Stimulated activated CD8-positive, alpha-beta memory T cell treated with anti-CD3 and anti-CD28 coated beads, Interleukin-12 subunit alpha, Interleukin-12 subunit beta, amount 100 ng/mL, for 24 hours (primary cell): ENCODE data around the gene SCRT2.

Source experiments
- DNase-seq: peaks from one replicate; pipeline ENCODE4 v3.0.0-alpha.2; 2020; ENCODE audit errors: extremely low read depth

SCRT2 gene

DNA sequence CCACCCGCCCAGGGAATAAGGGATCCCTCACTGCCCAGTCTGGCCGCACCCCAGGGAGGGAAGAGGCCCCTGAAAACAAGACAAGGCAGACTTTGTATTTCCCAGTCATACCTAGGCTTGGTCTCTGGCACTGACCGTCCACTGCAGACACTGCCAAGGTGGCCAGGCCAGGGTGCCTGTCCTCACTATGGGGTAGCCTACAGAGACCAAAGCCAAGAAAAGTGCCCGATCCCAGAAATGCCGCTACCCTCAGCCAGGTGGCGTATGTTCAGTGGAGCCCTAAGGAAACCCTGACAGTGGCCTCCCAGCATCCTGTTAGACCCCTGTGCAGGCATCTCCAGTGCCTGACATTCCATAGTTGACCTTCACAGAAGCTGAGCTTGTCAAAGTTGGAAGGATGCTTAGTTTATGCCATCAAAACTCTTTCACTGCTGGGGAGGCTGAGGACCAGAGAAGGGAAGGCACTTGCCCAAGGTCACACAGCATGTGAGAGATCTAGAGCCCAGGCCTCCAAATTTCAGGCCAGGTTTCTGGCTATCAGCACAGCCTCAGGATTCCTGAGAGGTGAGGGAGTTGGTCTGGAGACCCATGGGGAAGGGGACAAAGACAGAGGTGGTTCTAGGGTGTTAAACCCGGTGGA lies 2.5 kb downstream of the SCRT2 start:
- DNase-seq = no peak

DNA sequence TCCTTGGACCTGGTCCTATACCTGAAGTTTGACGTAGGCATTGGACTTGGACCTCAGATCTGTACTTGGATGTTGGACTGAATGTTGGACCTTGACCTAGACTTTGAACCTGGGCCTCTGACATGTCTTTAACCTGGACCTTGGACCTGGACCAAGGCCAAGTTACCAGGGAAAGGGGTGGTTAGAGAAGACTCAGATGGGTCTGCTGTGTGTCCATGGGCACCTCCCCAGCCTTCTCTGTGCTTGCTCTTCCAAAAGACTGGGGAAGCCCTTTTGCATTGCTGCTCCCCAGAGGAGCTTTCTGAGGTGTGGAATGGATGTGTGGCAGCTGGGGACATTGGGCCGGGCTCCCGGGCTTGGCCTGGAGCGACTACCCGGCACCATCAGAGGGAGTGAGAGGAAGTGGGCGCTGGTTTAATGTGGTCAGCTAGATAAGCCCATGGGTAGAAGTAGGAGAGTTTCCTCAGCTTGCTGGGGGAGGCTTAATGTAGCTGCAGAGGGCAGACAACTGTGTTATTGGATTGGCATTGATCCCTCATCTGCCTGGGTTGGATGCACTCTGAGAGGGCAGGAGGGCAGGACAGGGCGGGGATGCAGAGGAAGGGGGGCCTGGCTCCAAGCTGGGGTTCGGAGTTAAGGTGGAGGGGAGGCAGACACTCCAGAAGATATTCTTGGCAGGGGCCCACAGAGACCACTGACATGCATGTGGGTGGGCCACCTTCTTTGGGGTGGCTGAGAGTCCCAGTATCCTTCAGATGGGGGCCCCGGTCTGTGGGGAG lies 4.2 kb downstream of the SCRT2 start:
- DNase-seq = no peak

DNA sequence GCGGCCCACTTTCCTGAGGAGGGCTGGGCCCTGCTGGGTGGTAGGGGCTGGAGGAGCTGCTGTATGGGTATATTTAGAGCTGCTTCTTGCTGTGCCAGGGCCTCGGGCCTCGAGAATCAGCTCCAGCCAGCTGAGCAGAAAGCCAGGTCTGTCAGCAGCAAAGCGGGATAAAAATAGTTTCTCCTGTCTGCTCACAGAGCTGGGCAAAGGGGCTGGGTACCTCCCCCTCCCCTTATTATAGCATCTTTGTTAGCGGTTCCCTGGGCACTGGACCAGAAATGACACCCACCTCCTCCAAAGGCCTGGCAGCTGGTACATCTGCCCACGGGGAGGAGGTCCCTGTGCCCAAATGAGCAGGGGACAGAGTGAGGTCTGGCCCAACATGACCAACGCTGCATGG lies 6.0 kb downstream of the SCRT2 start:
- no peak for DNase-seq

DNA sequence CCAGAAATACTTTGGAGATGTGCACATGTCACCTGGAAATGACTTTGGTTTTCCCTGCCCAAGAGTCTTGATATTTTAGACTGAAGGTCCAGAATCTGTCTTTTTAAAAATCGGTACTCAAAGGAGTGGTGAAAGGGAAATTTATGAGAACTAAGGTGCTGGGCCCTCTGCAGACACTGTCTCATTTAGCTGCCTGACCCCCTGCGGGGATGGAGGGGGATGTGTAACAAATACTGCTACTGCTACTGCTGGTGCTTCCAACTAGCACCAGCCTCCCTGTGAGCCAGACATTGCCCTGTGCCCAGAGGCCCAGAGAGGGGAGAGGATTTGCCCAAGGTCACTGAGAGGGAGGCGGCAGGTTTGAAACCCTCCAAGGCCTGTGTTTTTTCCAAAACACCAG lies 7.0 kb downstream of the SCRT2 start:
- no peak for DNase-seq

DNA sequence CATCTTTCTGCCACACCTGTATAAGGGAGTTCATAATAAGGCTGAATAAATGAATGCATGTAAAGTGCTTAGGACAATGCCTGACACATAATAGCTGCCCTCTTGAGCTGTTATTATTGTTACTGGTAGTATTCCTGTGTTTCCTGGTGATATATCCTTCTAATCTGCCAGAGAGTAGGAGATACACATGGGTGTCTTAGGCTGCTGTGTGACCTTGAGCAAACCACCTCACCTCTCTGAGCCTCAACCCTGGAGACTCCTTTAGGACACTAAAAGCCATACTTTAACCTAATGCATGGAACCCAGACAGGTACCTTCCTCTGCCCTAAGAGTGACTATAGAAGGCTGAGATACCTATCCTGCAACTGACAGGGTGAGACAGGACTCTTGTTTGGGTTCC lies 7.6 kb downstream of the SCRT2 start:
- DNase-seq = no peak

DNA sequence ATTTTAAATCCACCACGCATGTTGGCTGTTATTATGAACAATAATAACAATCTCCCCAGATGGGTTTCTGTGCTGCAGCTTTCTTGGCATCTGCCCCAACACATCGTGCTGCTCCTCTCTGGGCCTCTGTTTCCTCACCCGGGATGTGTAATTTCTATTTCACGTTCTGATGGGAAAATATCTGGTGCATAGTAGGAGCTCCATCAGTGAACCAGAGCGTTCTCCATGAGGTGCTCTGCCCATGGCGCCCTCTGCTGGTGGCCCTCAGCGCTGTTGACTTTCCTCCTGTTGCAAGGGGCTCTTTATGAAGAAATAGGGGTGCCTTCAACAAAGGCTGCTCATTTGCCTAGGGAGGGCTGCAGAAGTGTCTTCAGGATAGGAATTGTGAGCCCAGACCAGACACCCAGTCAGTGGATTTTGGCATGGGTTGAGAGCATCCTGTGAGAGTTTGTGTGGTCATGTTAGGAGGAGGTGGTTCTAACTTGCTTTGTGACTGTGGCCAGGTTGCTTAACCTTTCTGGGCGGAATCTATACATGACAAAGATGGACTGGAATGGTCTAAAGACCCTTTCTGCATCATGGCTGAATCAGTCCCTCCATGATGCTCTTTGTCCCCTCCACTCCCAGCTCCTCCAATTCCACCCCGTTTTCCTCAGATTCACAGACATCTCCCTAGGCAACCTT lies 8.1 kb downstream of the SCRT2 start:
- DNase-seq = no peak

DNA sequence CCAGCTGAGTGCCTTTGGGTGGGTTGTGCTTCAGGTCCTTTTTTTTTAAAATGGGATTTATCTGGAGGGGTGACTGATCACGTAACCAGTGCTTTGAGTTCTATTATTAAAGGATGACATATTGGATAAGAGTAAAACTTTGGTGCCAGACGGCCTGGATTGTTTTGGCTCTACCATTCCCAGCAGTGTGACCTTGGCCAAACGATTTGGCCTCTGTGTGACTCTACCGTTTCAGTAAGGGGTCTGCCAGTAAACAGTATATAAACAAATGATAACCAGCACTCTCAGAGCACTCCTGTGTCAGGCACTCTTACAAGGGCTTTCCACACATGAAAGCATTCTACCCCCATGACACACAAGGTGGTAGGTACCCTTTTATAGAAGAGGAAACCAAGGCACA lies 8.7 kb downstream of the SCRT2 start:
- DNase-seq = no peak

DNA sequence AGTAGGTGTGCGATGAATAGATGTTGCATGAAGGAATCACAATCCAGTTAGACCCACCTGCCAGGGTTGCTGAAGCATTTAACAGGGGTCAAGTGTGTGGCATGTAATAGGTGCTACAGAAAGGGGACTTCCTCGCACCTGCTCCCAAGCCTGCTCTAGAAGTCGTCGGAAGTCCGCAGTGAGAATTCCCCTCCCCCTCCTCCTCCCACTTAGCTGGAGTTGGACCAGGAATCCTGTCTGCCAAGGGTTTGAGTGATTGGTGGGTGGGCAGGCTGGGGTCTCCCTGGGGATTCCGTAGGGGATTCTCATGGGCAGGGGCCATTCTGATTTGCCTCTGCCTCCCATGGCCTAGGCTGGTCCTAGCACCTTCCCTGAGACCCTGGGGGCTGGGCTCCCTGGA lies 10.3 kb downstream of the SCRT2 start:
- no peak for DNase-seq

DNA sequence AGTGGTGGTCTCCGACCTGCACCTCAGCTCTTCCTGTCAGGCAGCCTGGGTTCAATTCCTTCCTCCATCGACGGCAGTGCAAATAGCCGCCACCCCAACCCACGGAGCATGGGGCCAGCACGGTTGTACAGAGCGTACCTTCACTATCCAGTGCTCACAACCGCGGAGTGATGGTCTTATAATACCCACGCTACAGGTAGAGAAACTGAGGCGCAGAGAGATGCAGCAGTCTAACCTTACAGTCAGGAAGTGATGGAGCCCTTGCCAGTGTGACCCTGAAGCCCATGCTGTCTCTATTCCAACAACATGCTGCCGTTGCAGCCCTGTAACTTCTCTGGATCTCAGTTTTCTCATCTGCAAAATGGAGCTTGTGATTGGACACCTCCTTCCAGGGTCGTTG lies 11.0 kb downstream of the SCRT2 start:
- no peak for DNase-seq

DNA sequence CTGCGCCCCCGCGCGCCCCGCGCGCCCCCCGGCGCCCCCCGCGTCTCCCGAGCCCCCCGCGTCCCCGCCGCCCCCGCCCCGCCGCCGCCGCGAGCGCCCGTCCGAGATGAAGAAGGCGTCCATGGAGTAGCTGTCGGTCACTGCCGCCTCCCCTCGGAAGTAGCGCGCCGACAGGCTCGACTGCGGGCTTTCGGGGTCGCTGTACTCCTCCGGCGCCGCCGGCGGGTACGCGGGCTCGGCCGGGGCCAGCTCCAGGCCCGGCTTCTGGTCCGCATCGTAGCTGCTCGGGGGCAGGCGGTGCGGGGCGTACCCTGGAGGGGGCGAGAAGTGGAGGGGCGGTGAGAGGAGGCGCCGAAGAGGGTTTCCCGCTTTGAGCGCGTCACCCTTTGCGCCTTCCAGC lies 11.5 kb downstream of the SCRT2 start:
- no peak for DNase-seq

DNA sequence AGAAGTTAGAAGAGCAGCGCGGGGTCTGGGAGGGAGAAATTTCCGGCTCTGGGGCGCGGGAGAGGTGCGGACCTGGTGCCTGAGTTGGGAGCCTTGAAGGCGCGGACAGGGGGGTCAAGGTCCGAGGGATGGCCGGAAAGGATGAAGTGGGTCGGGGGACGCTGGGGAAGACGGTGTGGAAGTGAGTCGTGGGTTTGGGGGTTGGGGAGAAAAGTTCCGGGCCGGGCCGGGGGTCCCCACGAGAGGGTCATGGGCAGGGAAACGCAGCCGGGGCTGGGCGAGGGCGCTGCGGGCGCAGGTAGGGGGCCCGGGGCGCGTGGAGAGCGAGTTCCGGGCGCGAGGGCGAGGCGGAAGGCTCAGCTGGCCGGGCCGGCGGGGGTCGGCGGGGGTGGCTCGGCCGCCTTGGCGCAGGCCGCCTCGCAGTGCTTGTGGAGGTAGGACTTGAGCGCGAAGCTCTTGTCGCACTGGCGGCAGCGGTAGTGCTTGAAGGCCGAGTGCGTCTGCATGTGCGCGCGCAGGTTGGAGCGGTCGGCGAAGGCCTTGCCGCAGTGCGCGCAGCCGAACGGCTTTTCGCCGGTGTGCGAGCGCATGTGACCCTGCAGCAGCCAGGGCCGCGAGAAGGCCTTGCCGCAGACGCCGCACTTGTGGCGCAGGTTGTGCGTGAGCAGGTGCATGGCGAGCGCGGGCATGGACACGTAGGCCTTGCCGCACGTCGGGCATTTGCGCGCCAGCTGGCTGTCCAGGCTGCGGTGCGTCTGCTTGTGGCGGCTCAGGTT lies 12.1 kb downstream of the SCRT2 start:
- DNase-seq = no peak

DNA sequence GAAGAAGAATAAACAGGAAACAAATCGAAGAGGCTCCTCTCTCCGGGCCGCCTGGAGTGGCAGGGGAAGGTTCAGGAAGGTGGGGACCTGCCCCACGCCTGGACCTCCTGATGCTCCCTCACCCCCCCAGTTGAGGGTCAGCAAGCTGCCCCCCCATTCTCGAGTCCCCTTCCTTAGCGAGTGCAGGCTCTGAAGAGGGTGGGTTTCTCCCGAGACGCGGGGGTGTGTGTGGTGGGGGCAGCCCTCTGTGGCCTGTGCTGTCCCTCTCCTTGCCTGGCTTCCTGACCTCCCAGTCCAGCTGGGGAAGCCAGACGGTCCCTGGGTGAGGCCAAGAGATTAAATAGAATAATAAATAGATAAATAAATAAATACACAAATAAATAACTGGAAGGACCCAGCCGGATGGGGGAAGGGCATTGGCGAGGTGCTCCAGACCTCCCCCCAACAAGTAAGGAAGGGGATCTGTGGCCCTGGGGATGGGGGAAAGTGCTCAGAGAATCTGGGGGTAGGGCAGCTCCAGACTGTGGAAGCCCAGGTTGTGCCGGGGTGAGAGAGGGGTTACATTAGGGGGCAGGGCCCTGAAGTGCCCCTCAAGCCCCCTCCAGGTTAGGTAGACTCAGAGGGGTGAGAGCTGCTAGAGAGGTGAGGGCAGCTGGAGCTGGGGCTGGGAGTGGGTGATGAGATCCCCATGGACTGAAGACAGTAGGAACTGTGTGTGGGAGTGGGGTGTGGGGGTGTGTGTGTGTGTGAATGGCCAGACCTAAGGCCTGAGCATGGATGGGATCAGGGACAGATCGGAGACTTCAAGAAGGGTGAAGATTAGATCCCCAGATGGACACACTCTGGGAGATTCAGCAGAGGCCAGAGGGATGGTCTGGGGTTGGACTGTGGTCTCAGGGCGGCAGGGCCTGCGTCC lies 13.1 kb downstream of the SCRT2 start:
- DNase-seq = no peak

DNA sequence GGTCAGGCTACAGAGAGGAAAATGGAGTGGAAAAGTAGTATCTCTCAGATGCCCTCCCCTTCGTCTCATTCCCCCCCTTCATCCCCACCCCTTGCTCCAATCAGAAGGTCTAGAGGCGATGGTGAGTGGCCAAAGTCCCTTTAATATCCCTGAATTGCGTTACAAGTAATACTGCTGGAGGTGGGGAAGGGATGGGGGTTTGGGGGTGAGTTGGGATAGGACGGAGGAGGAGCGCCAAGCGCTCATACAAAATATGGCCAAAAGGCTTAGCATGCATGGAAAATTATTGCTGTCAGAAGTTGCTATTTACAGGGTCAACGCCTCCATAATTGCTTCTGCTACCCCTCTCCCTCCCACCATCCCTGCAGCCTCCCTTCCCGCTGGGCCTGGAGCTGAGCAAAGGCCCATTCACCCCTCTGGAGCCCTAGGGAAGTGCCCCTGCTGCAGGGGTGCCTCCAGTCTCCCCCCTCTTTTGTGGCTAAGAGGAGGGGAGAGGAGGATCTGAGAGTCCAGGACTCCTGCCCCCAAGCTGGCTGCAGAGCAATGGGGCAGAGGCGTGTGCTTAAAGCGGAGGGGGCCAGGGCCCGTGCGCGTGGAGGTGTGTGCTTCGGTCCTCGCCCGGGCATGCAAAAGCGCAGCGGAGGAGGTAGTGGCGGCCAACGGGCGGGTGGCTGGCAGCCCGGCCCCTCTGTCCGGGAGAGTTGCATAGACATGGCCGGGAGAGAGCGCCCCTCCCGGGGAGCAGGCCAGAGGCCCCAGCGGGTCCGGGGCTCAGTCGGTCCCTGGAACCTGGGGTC lies 13.9 kb downstream of the SCRT2 start:
- no peak for DNase-seq

DNA sequence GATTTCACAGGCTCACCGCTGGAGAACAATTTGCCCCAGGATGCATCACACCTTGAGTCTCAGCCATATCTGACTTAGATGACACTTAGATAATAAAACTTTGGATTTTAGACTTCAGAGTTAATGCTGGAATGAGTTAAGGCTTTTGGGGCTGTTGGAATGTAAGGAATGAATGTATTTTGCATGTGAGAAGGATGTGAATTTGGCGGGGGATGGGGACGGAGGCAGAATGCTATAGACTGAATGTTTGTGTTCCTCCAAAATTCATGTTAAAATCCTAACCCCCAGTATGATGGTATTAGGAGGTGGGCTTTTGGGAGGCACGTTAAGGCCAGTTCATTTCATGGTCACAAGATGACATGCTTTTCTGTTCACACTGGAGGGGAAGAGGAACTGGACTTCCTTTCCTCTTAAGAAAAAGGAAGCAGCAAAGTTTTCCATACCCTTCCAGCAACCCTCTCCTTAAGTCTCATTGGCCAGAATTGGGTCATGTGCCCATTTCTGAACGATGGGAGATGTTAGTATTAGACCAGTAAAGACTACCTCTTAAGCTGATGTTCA lies 16.8 kb downstream of the SCRT2 start:
- no peak for DNase-seq

DNA sequence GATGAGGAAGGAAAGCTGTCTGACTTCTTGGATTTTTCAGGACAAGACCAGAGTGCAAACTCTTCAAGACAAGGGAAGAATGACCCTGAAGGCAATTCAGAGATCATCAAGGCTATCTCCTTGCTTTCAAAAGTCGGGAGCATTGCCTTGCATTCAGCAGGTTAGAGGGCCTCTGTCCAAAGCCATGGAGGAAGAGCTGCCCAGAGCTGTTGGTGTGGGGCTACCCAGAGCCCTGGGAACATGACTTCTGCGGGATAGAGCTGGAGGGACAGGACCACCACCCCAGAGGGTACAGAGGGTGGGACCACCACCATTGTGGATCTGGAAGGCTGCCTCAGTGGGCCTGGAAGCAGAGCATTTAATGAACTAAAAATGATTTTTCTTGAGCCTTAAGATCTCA lies 17.4 kb downstream of the SCRT2 start:
- DNase-seq = no peak

DNA sequence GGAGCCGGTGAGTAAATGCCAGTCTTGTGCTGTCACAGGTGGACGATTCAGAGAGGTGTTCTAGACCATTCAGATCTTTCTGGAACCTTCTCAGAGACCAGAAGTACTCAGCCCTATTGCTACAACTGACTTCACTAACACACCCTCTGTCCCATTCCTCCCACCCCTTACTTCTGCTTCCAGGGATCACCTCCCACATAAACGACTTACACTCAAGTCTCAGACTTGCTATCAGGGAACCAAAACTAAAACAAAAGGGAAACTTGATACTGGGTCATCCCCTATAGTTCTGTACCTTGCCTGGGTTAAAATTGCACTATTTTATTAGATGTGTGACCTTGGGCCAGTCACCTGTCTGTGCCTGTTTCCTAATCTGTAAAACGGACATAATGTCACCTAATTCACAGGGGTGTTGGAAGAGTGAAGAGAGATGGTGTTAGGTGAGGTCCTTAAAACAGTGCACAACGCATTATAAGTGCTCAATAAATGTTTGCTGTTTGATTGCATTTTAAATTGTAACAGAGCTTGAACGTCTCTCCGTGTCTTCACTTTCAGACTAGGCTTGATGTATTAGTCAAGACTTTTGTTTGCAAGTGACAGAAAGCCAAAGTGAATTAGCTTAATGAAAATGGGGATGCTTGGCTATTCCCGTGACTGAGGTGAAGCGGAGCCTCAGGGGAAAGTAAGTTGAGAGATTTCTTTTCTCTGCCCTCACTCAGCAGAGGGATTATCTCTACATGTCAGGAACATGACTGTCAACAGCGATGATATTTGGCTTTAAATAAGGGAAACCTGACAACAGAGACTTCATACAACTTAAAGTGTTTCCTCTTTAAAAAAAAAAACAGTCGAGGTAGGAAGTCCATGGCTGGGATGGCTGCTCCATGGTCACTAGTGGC lies 19.6 kb downstream of the SCRT2 start:
- DNase-seq = no peak

DNA sequence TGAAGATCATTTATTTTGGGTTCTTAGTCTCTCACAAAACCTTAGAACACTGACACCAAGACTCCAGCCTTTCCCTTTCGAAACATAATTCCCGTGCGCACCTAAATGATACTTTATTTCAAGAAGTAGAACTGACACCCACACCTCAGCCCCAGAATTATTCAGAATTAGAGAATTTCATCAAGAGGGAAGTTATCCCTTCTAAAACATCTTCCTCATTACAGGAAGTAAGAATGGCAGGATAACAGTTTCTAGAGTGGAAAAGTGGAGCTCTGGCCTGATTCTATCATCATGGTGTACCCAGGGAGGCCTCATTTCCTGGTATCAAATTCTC lies 21.2 kb downstream of the SCRT2 start:
- no peak for DNase-seq

DNA sequence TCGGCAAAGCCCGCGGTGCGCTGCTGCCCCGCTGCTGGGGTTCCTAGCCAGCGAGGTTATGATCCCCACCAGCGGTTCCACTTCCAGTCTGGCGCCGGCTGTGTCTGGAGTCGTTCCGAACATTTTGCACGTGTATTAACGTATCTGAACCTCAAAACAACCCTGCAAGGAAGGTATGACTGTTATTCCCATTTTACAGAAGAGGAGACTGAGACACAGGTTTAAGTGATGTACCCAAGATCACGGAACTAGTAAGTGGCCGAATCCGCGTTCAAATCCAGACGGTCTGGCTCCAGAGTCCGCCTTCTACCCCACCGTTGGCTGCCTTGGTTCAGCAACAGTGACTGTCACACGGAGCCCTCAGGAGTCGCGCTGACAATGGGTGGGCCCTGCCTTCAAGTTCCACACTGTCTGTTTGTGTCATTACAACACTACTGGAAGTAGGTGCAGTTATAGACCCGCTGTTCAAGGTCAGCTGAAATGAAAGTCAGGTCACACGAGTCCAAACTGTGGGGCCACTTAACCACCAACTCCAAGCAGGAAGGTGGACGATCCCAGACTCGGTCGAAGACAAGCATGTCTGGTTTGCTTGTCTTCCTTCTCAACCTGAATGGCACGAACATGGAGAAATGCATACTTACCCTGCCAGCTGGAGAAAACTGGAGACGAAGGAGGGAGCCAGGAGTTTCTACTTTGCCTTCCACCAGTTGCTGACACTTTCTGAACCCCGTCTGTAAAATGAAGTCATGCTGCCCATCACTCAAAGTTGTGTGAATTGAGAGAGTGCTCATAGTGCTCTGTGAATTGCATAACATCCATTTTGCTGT lies 21.8 kb downstream of the SCRT2 start:
- no peak for DNase-seq
